Neural cell (in vitro differentiated cells): ENCODE results near the gene TIMM17A. TPM values are rescaled to one million over a fixed set of nuclear protein-coding genes. Genes with fewer than 3 reads are reported as not detected.

Experiments
- H2AFZ ChIP-seq: fragments of 200-600, 300-800 bp; sonication (generic), shearing (Covaris generic); 2 replicates; pipeline ENCODE4 v1.6.0; 2014; ENCODE audit warnings: low read depth, mild to moderate bottlenecking, antibody characterized with exemption, low read length, moderate library complexity
- H3F3A ChIP-seq: fragments of 200-600 bp; shearing (Covaris generic); 2 replicates; pipeline ENCODE4 v1.6.1; 2016; ENCODE audit warnings: mild to moderate bottlenecking, moderate library complexity, mixed read lengths, antibody characterized with exemption, low read length; ENCODE audit not compliant: insufficient read depth, poor library complexity, severe bottlenecking
- H3K27ac ChIP-seq: fragments of 200-600, 300-800 bp; sonication (generic), shearing (Covaris generic); 2 replicates; pipeline ENCODE4 v1.5.1; 2014; ENCODE audit warnings: mild to moderate bottlenecking, low read length, moderate library complexity
- H3K27me3 ChIP-seq: fragments of 300-800, 200-600 bp; sonication (generic), shearing (Covaris generic); 2 replicates; pipeline ENCODE4 v1.6.0; 2014; ENCODE audit warnings: mild to moderate bottlenecking, low read depth, low read length, moderate library complexity; ENCODE audit not compliant: insufficient read depth
- H3K36me3 ChIP-seq: fragments of 300-800, 200-600 bp; sonication (generic), shearing (Covaris generic); 2 replicates; pipeline ENCODE4 v1.5.1; 2014; ENCODE audit warnings: mild to moderate bottlenecking, antibody characterized with exemption, low read length, moderate library complexity; ENCODE audit not compliant: insufficient read depth
- H3K4me2 ChIP-seq: fragments of 300-800, 200-600 bp; sonication (generic), shearing (Covaris generic); 2 replicates; pipeline ENCODE4 v1.6.0; 2014; ENCODE audit warnings: mild to moderate bottlenecking, low read length
- H3K4me3 ChIP-seq: fragments of 300-800, 200-600 bp; sonication (generic), shearing (Covaris generic); 2 replicates; pipeline ENCODE4 v1.5.1; 2014; ENCODE audit warnings: mild to moderate bottlenecking, low read length, moderate library complexity
- H3K79me2 ChIP-seq: fragments of 200-600 bp; shearing (Covaris generic); replicated peaks from 2 replicates; pipeline ENCODE4 v1.6.0; 2014; ENCODE audit warnings: mild to moderate bottlenecking, low read length, moderate library complexity; ENCODE audit not compliant: insufficient read depth
- H3K9ac ChIP-seq: fragments of 300-800, 200-600 bp; sonication (generic), shearing (Covaris generic); 2 replicates; pipeline ENCODE4 v1.6.1; 2016; ENCODE audit warnings: mild to moderate bottlenecking, low read length, mixed read lengths
- H3K9me2 ChIP-seq: fragments of 200-600 bp; shearing (Covaris generic); 2 replicates; pipeline ENCODE4 v1.6.1; 2016; ENCODE audit warnings: mild to moderate bottlenecking, low read length, mixed read lengths; ENCODE audit not compliant: insufficient read depth
- H3K9me3 ChIP-seq: fragments of 200-600, 300-800 bp; sonication (generic), shearing (Covaris generic); 2 replicates; pipeline ENCODE4 v1.6.1; 2016; ENCODE audit warnings: mild to moderate bottlenecking, mixed run types, low read length, moderate library complexity, mixed read lengths
- H4K20me1 ChIP-seq: fragments of 200-600 bp; shearing (Covaris generic); 2 replicates; pipeline ENCODE4 v1.6.1; 2016; ENCODE audit warnings: mild to moderate bottlenecking, mixed run types; ENCODE audit not compliant: insufficient read depth
- CTCF ChIP-seq: fragments of 450-650 bp; IDR thresholded peaks from 2 replicates; pipeline ENCODE4 v1.5.1; 2014; ENCODE audit warnings: antibody characterized with exemption, mild to moderate bottlenecking, moderate library complexity; ENCODE audit not compliant: poor library complexity, severe bottlenecking
- EP300 ChIP-seq: fragments of 450-650 bp; conservative IDR thresholded peaks from 2 replicates; pipeline ENCODE4 v1.6.1; 2014; ENCODE audit warnings: antibody characterized with exemption, mild to moderate bottlenecking, moderate library complexity; ENCODE audit not compliant: poor library complexity, severe bottlenecking
- EZH2 ChIP-seq: fragments of 200-600, 300-800 bp; shearing (Covaris generic), sonication (generic); IDR thresholded peaks from 2 replicates; pipeline ENCODE4 v1.6.1; 2014; ENCODE audit warnings: antibody characterized with exemption, low read length, borderline replicate concordance, mild to moderate bottlenecking; ENCODE audit not compliant: insufficient read depth, poor library complexity, severe bottlenecking
- MXI1 ChIP-seq: fragments of 450-650 bp; conservative IDR thresholded peaks from 2 replicates; pipeline ENCODE4 v1.6.1; 2014; ENCODE audit warnings: antibody characterized with exemption, mild to moderate bottlenecking; ENCODE audit not compliant: poor library complexity, severe bottlenecking
- POLR2AphosphoS5 ChIP-seq: IDR thresholded peaks from 2 replicates; pipeline ENCODE4 v1.6.1; 2012
- RAD21 ChIP-seq: fragments of 450-650 bp; conservative IDR thresholded peaks from 2 replicates; pipeline ENCODE4 v1.6.1; 2014; ENCODE audit warnings: antibody characterized with exemption, mild to moderate bottlenecking, moderate library complexity
- REST ChIP-seq: IDR thresholded peaks from 2 replicates; pipeline ENCODE4 v1.6.1; 2012; ENCODE audit warnings: borderline replicate concordance
- SMC3 ChIP-seq: fragments of 450-650 bp; conservative IDR thresholded peaks from 2 replicates; pipeline ENCODE4 v1.6.1; 2014; ENCODE audit warnings: antibody characterized with exemption, mild to moderate bottlenecking, moderate library complexity; ENCODE audit not compliant: poor library complexity
- TAF1 ChIP-seq: IDR thresholded peaks from 2 replicates; pipeline ENCODE4 v1.6.1; 2012; ENCODE audit warnings: low read depth
- polyA plus RNA-seq: library from polyadenylated mRNA; depleted of rRNA; stranded (reverse); fragments of >200 nt; gene quantifications from 2 replicates; pipeline ENCODE4 v1.2.3, GENCODE V29; 2014

TIMM17A gene
- polyA plus RNA-seq, 1 donor from 2014 or later: 91.7 TPM

GRCh38 chr1:201930803-201931202 is 24.5 kb upstream of the TIMM17A start:
- Histone ChIP-seq H3K36me3 (no peaks in the 10 kb centered on the region), H3F3A (no peaks in the 10 kb centered on the region), H3K27ac (no peak overlapping the region), H2AFZ (no peak overlapping the region), H3K4me2 (no peak overlapping the region), H3K9me3 (no peaks in the 10 kb centered on the region), H3K27me3 (no peaks in the 10 kb centered on the region), H3K4me3 (no peak overlapping the region), H3K9me2 (no peaks in the 10 kb centered on the region), H3K9ac (no peak overlapping the region), H4K20me1 (no peaks in the 10 kb centered on the region), H3K79me2 (no peaks in the 10 kb centered on the region)
- TF ChIP-seq EP300 (no peak), SMC3 (no peak), RAD21 (no peak), MXI1 (no peak), CTCF (no peak), REST (no peak), POLR2AphosphoS5 (no peak), EZH2 (no peak), TAF1 (no peak)

DNA sequence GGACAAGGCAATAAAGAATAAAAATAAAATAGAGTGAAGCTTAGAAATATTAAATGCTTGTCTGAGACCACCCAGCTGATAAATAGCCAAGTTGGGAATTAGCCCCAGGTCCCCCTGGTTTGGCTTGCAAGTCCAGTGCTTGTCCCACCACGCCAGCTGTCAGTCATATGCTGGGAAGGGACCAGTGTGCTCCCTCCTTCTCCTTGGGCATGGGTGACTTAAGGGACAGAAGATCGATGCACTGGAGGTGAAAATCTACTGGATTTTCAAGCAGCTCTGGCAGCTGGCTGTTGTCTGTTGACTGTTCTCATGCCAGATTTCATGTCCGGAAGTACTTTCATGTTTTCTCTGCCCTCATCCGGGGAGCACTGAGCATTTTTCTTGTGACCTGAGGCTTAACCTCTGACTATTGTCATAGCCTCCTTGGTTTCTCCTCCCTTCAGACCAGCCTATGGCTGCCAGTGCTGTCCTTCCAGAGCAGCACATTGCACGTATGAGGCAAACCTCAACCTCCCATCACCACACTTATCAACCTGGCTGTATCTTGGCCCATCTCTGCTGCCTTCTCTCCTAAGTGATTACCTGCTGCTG is 21.4 kb upstream of the TIMM17A start:
- TF ChIP-seq SMC3 (no peak), POLR2AphosphoS5 (no peak), EZH2 (no peak), CTCF (no peak), TAF1 (no peak)
- no peaks in the 10 kb centered on the region for H3K9me2 ChIP-seq
- H3K4me2 ChIP-seq: no peak overlapping the region
- no peaks in the 10 kb centered on the region for H3F3A ChIP-seq
- no peaks in the 10 kb centered on the region for H4K20me1 ChIP-seq
- no peaks in the 10 kb centered on the region for H3K9me3 ChIP-seq
- H3K27me3 ChIP-seq: no peaks in the 10 kb centered on the region
- no peaks in the 10 kb centered on the region for H3K79me2 ChIP-seq
- no peak overlapping the region for H3K4me3 ChIP-seq
- no peak overlapping the region for H3K27ac ChIP-seq
- no peak overlapping the region for H3K9ac ChIP-seq
- no peak overlapping the region for H2AFZ ChIP-seq
- no peaks in the 10 kb centered on the region for H3K36me3 ChIP-seq
